Activated CD8-positive, alpha-beta memory T cell treated with anti-CD3 and anti-CD28 coated beads, Interleukin-2, amount 50 U/mL, for 48 hours (primary cell): ENCODE measurements around the gene RBM39.
"Not testable (repeated sequence)": the region's sequence is repeated elsewhere in the genome, so short reads cannot be mapped to it uniquely, and the experiment has no call there.

ENCODE experiments used
- DNase-seq: peaks from one replicate; pipeline ENCODE4 v3.0.0-alpha.2; 2020

Gene RBM39

GRCh38 chr20:35750611-35751010 is 8.6 kb upstream of the RBM39 start:
- no peak for DNase-seq

DNA sequence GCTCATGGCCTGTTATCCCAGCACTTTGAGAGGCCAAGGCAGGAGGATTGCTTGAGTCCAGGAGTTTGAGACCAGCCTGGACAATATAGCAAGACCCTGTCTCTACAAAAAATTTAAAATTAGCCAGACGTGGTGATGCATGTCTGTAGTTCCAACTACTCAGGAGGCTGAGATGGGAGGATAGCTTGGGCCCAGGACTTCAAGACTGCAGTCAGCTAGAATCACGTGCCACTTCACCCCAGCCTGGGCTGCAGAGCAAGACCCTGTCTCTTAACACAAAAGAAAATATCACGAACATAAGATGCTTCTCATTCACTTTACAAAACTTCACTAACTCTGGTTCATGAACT is 2.4 kb upstream of the RBM39 start:
- DNase-seq, result not testable (repeated sequence)

GRCh38 chr20:35743693-35744491 is 1.8 kb upstream of the RBM39 start:
- no peak for DNase-seq

DNA sequence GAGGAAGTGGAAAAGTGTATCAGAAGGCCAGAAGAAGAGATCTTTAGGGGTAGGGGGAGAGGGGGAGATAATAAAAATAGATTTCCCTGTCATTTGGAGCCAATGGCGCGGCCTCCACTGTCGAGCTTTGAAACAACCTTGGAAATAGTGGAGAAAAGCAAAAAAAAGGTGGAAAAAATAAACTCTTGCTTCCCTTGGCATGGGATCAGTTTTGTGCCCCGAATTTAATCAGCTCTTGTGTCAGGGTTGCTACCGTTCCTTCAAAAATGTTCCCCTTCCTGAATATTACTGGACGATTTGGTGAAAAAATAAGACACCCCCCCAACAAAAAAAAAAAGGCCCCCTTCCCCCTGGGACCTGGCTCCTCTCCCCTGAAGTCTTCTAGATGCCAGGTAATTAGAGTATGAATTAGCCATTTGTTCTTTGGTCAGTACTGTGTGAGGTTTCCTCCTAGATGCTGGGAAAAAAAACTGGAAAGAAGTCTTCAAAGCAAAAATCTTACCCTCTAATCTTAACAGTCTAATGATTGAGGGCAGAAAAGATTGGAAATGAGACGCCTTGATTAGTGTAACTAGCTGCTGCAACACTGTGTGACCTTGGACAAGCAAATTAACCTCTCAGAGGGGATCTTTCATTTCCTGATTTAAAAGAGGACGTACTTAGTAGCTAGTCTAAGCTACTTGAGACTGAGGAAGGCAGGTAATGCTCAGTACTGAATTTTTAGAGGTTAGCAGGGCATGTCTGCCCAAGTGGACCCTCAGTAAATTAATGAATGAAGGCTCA is 872 bp upstream of the RBM39 start:
- DNase-seq, result no peak

DNA sequence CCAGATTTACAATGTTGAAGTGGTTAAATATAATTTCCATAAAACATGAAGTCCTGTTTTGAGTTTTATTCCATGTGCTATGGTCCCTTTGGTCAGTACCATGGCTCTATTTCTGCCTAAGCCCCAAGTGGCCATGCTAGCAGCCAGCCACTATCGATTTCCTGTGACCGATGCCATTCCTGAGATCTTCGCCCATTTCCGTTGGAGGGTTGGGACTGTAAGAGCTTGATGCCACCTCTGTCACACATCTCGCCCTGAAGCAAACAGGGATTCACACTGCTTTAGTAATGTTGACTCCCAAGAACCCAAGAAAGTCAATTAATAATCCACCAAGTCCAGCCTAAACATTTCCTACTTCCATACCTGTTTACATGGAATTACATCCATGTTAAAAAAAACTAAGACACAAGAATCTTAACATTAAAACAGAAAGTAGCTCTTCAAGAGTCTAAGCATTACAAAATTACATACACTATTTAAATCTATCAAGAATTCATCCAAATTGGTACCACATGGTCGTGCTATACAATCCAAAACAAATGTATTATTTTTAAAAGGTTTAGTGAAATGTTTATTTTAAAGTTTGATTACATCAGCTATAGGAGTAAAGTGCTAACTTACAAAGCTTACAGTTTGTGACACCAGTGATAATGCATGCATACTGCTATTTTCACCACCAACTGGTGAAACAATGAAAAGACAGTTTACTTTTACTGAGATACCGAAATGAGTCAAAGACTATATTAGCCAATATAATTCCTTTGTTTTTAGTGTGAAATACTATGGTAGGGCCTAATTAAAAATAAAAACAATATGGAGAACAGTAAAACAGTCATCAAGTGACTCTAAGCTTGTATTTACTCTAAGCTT is 2.5 kb downstream of the RBM39 start:
- DNase-seq, result no peak

- DNase-seq, result no peak
Observed at GRCh38 chr20:35738410-35739179, 3.5 kb downstream of the RBM39 start.

DNA sequence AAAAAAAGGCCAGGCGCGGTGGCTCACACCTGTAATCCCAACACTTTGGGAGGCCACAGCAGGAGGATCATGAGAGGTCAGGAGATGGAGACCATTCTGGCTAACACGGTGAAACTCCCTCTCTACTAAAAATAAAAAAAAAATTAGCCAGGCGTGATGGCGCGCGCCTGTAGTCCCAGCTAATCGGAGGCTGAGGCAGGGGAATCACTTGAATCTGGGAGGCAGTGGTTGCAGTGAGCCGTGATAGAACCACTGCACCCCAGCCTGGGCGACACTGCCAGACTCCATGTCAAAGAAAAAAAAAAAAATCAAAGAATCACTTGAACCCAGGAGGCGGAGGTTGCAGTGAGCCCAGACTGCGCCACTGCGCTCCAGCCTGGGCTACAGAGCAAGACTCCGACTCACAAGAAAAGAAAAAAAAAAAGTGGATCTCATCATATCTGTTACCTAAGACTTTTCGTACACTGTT is 4.2 kb downstream of the RBM39 start:
- no peak for DNase-seq

DNA sequence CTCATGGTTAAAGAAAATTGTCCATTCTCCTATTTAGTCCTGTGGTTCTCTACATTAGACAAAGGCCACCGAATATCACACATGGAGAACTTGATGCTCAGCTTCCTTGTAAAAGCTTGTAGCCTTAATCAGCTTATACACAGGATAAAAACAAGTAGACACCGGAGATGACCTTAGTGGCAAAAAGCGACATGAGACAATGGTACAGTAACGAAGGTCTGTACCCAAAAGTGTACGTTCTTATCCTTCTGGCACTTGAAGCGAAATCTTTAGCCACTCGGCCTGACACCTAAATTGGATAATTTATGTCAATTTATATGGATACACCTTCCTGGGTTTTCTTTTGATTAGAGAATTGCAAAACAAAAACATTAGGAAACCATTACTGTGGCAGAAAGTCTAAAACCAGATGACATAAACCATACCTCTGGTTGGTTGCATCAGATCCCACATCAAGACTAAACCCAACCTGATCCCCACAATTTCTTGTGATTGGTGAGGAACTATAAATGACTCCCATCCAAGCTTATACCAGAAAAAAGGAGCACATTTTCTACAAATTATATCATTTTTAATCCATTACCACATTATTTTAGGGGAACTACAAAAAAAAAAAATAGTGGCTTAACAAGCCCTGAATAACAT is 6.1 kb downstream of the RBM39 start:
- DNase-seq, result no peak

- no peak for DNase-seq
Observed at GRCh38 chr20:35734777-35735649, 7.0 kb downstream of the RBM39 start.

GRCh38 chr20:35734374-35734773 is 7.7 kb downstream of the RBM39 start:
- DNase-seq, result no peak

- DNase-seq, result no peak
Observed at GRCh38 chr20:35732644-35732982, 9.4 kb downstream of the RBM39 start.

DNA sequence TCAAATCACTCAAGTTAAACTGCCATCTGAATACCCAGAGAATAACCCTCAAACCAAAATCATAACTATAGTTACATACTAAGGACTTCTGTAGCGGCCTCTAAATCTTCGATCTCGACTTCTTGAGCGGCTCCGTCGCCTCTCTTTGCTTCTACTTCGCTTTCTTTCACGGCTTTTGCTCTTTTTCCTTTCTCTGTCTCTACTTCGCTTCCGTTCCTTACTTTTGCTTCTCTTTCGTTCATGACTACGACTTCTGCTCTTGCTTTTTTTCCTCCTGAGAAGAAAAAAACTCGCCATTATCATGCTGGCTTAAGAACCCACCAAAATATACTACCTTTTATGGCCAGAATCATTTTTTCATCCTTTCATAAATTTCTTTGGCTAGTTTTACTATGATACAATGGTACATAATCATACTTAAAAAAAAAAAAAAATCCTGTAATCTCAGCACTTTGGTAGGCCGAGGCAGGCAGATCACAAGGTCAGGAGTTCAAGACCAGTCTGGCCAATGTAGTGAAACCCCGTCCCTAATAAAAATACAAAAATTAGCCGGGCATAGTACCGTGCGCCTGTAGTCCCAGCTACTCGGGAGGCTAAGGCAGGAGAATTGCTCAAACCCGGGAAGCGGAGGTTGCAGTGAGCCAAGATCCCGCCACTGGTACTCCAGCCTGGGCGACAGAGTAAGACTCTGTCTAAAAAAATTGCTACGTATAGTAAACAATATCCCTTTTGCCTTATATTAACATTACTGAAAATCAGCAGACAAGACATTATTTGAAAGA is 10.0 kb downstream of the RBM39 start:
- DNase-seq, result no peak

DNA sequence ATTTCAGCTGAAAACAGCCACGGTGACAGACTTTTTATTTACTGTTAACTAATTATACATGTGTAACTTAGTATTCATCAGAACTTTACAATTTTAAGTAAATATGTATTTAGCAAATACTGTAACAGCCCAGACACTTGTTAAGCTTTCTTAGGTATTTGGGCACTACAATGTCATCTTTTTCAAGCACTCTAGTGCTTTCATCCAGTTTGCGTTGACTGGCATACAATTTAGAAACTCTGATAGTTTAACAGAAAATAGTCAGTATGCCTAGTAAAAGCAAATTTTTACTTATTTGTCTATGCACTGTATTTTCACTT is 10.6 kb downstream of the RBM39 start:
- no peak for DNase-seq

- DNase-seq, result no peak
Observed at GRCh38 chr20:35730583-35731468, 11.2 kb downstream of the RBM39 start.

GRCh38 chr20:35729836-35730582 is 12.1 kb downstream of the RBM39 start:
- DNase-seq, result no peak

DNA sequence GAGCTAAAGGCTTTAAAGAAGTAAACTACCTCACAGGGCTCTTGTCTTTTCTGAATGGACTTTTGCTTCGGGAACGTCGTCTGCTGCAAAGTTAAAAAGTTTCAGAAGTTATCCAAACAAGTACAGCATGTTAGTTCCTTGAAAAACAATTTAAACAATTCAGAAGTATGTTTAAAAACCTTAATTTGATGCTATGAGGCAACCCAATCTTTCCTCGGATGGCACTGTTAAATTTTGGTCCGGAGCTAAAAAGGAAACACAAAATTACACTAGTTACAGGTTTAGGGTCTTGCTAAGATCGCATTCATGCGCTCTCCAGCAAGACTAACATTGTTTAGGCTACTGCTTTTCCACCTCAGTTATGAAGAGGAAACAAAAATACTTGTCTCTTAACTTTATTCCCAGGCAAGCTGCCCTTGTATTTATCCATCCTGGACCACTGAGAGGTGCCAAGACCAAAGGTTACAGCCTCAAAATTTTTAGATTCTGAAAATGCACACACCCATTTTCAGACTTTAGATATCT is 12.7 kb downstream of the RBM39 start:
- no peak for DNase-seq

DNA sequence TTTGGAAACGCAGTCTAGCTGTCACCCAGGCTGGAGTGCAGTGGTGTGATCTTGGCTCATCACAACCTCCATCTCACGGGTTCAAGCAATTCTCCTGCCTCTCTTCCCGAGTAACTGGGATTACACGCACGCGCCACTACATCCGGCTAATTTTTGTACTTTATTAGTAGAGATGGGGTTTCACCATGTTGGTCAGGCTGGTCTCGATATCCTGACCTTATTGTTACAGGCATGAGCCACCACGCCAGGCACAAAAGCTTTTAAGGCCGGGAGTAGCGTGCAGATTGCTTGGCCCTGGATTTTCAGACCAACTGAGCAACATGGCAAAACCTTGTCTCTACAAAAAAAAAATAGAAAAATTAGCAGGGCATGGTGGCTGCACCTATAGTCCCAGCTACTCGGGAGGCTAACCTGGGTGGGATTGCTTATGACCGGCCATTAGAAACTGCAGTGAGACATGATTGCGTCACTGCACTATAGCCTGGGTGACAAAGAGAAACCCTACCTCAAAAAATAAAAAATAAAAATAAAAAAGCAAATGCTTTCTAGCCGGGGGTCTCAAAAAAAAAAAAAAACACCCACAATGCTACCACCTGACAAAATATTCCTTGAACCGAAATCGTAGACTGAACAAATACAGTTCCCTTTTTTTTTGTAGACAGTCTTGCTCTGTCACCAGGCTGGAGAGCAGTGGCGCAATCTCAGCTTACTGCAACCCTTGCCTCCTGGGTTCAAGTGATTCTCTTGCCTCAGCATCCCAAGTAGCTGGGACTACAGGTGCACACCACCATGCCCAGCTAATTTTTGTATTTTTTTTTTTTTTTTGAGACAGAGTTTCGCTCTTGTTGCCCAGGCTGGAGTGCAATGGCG is 15.0 kb downstream of the RBM39 start:
- no peak for DNase-seq
